ENCODE measurements around the gene CELSR3. TPM values are rescaled to one million over a fixed set of nuclear protein-coding genes. Genes with fewer than 3 reads are reported as not detected.

CELSR3 gene
- 1.9 and 2.4 TPM in 2 replicates for total RNA-seq (2014; rRNA removed; shearing (Covaris generic))

GRCh38 chr3:48662753-48663488 lies at the start of gene CELSR3:
Gene CELSR3, minus strand, starts transcription at chr3:48662886. Its CDS starts 252 bp downstream, at chr3:48662634.
- peak; percentile 93 for DNase-seq (ENCODE audit: low read depth)

GRCh38 chr3:48711727-48712126 lies 49.0 kb upstream of the CELSR3 start:
- no peak for DNase-seq (ENCODE audit: low read depth)

- peak; percentile 20 for DNase-seq (ENCODE audit: low read depth)
Observed at GRCh38 chr3:48709051-48709461, 46.4 kb upstream of the CELSR3 start.

GRCh38 chr3:48708481-48708889 lies 45.8 kb upstream of the CELSR3 start:
- DNase-seq (ENCODE audit: low read depth) = no peak

GRCh38 chr3:48707157-48707556 lies 44.5 kb upstream of the CELSR3 start:
- DNase-seq (ENCODE audit: low read depth) = no peak

- DNase-seq (ENCODE audit: low read depth) = no peak
Observed at GRCh38 chr3:48702320-48702920, 39.7 kb upstream of the CELSR3 start.

- DNase-seq (ENCODE audit: low read depth) = no peak
Observed at GRCh38 chr3:48700731-48701405, 38.2 kb upstream of the CELSR3 start.

GRCh38 chr3:48698891-48699290 lies 36.2 kb upstream of the CELSR3 start:
- DNase-seq (ENCODE audit: low read depth) = no peak

- no peak for DNase-seq (ENCODE audit: low read depth)
Observed at GRCh38 chr3:48697952-48698351, 35.3 kb upstream of the CELSR3 start.

- DNase-seq (ENCODE audit: low read depth) = no peak
Observed at GRCh38 chr3:48696601-48697000, 33.9 kb upstream of the CELSR3 start.

- no peak for DNase-seq (ENCODE audit: low read depth)
Observed at GRCh38 chr3:48696156-48696555, 33.5 kb upstream of the CELSR3 start.

GRCh38 chr3:48695393-48695753 lies 32.7 kb upstream of the CELSR3 start:
- DNase-seq (ENCODE audit: low read depth) = peak; percentile 83

GRCh38 chr3:48694610-48695392 lies 32.1 kb upstream of the CELSR3 start:
- DNase-seq (ENCODE audit: low read depth) = peak; percentile 83

GRCh38 chr3:48693826-48694225 lies 31.1 kb upstream of the CELSR3 start:
- no peak for DNase-seq (ENCODE audit: low read depth)

GRCh38 chr3:48692551-48692950 lies 29.9 kb upstream of the CELSR3 start:
- DNase-seq (ENCODE audit: low read depth) = no peak

- DNase-seq (ENCODE audit: low read depth) = no peak
Observed at GRCh38 chr3:48690846-48691458, 28.3 kb upstream of the CELSR3 start.

- no peak for DNase-seq (ENCODE audit: low read depth)
Observed at GRCh38 chr3:48689384-48689783, 26.7 kb upstream of the CELSR3 start.

GRCh38 chr3:48688737-48689075 lies 26.0 kb upstream of the CELSR3 start:
- no peak for DNase-seq (ENCODE audit: low read depth)

GRCh38 chr3:48688032-48688736 lies 25.5 kb upstream of the CELSR3 start:
- no peak for DNase-seq (ENCODE audit: low read depth)

- no peak for DNase-seq (ENCODE audit: low read depth)
Observed at GRCh38 chr3:48687220-48687678, 24.6 kb upstream of the CELSR3 start.
